ENCODE results near the gene SUGCT. TPM values are rescaled to one million over a fixed set of nuclear protein-coding genes. Genes with fewer than 3 reads are reported as not detected.

The SUGCT gene
- total and polyA plus RNA-seq, 9 of the 15 experiments (the other 6 are each of a cell fraction or from before 2014, with no cell fraction given), result 0.58 to 2.5 (median 1.4) TPM

- Histone ChIP-seq H2AFZ (ENCODE audit: low read depth, low read length) (no peak overlapping the region), H3K4me2 (ENCODE audit: insufficient read depth, low read length) (no peak overlapping the region), H3K9me3 (replicated peaks; ENCODE audit: control insufficient read depth, insufficient read depth, low read depth, low read length) (no peaks in the 10 kb centered on the region), H3K27ac (ENCODE audit: extremely low read depth, low read depth, low read length) (no peak overlapping the region), H3K27me3 (ENCODE audit: control insufficient read depth in 2 of 2, insufficient read depth in 2 of 2, low read length in 2 of 2) (no peaks in the 10 kb centered on the region), H3K79me2 (ENCODE audit: control insufficient read depth, insufficient read depth, low read length) (no peaks in the 10 kb centered on the region), H3K4me1 (replicated peaks in 1 of 2; ENCODE audit: control insufficient read depth in 2 of 2, insufficient read depth in 2 of 2, low read length in 2 of 2) (no peaks in the 10 kb centered on the region), H3K36me3 (ENCODE audit: control insufficient read depth, insufficient read depth, low read length) (no peaks in the 10 kb centered on the region), H3K9me1 (ENCODE audit: control insufficient read depth, insufficient read depth, low read length) (no peaks in the 10 kb centered on the region), H3K9ac (ENCODE audit: insufficient read depth in 1 of 2, low read depth in 2 of 2, low read length in 2 of 2) (no peak overlapping the region), H4K20me1 (replicated peaks; ENCODE audit: control insufficient read depth, insufficient read depth, low read length) (no peaks in the 10 kb centered on the region), H3K4me3 (no peak overlapping the region)
- POLR2A ChIA-PET, result no interaction called here
- ATAC-seq (no peak), DNase-seq (ENCODE audit: extremely low read depth in 1 of 4, low spot score in 3 of 4) (no peak), FAIRE-seq (no peak)
- in situ Hi-C loops (cut with MboI), result no loop called here
- intact Hi-C loops (cut with micrococcal nuclease), result no loop called here
- no TSS peak for BruUV-seq (replicated peaks)
- CTCF ChIA-PET (ENCODE audit: low intra/inter-chr PET ratio), result no interaction called here
- 0% methylated on average over 1 of the region's 1 CpG for WGBS (ENCODE audit: insufficient coverage, low coverage, missing lambda C conversion rate)
- no peak for TF ChIP-seq TCFL5 (CRISPR knock-in tag; conservative IDR thresholded peaks at IDR 0.05)
- no peak for TF ChIP-seq ZNF644 (tag; IDR thresholded peaks at IDR 0.05; ENCODE audit: low read depth)
- TF ChIP-seq ARID2 (IDR thresholded peaks at IDR 0.05), result no peak
- no peak for TF ChIP-seq ZNF518B (CRISPR knock-in tag; IDR thresholded peaks at IDR 0.05)
- TF ChIP-seq MECOM (CRISPR knock-in tag; IDR thresholded peaks at IDR 0.05), result no peak
- no peak for TF ChIP-seq STAG1 (CRISPR knock-in tag; IDR thresholded peaks at IDR 0.05; ENCODE audit: borderline replicate concordance)
- no peak for TF ChIP-seq ZNF639 (CRISPR knock-in tag; conservative IDR thresholded peaks at IDR 0.05 in 1 of 2, IDR thresholded peaks at IDR 0.05 in 1 of 2)
- TF ChIP-seq MCM5 (IDR thresholded peaks at IDR 0.05; ENCODE audit: low read depth), result no peak
- TF ChIP-seq CLOCK (CRISPR knock-in tag; IDR thresholded peaks at IDR 0.05; ENCODE audit: borderline replicate concordance), result no peak
- no peak for TF ChIP-seq NCOA2 (IDR thresholded peaks at IDR 0.05; ENCODE audit: partially characterized antibody in 2 of 2)
- TF ChIP-seq MXD1 (CRISPR knock-in tag; IDR thresholded peaks at IDR 0.05; ENCODE audit: borderline replicate concordance, poor library complexity, severe bottlenecking), result no peak
- no peak for TF ChIP-seq CBFA2T2 (conservative IDR thresholded peaks at IDR 0.05)
- TF ChIP-seq SAFB (IDR thresholded peaks at IDR 0.05; ENCODE audit: borderline replicate concordance, low read depth, low read length), result no peak
- no peak for TF ChIP-seq PHB (CRISPR knock-in tag; IDR thresholded peaks at IDR 0.05)
- no peak for TF ChIP-seq CREB1 (IDR thresholded peaks at IDR 0.05)
- TF ChIP-seq CREB1 (CRISPR knock-in tag; IDR thresholded peaks at IDR 0.05), result no peak
- TF ChIP-seq ZNF24 (IDR thresholded peaks at IDR 0.05), result no peak
Observed at GRCh38 chr7:40655426-40655825, 520.6 kb downstream of the SUGCT start.

Measured in K562 (cell line).